Suprapubic skin (tissue), 4 donors: ENCODE results near the gene BNIP2.

Experiments used
- CTCF ChIP-seq, 2 donors: fragments of 200-600 bp in 1 of 2; fragments of 450-650 bp in 1 of 2; sonication (generic) in 1 of 2; IDR thresholded peaks; one replicate each; pipeline ENCODE4 v1.5.1; 2016 to 2019; ENCODE audit warnings: antibody characterized with exemption in 2 of 2, mild to moderate bottlenecking in 1 of 2, moderate library complexity in 1 of 2
- EP300 ChIP-seq: sonication (generic); formaldehyde crosslinking; IDR thresholded peaks from one replicate; pipeline ENCODE4 v1.6.1; 2017; ENCODE audit warnings: antibody characterized with exemption
- POLR2A ChIP-seq, 2 donors: fragments of 450-650 bp; IDR thresholded peaks; one replicate each; pipeline ENCODE4 v1.6.1; 2017; ENCODE audit warnings: antibody characterized with exemption in 2 of 2, mild to moderate bottlenecking in 2 of 2, moderate library complexity in 2 of 2
- POLR2AphosphoS5 ChIP-seq, 3 donors: sonication (generic); formaldehyde crosslinking; IDR thresholded peaks; one replicate each; pipeline ENCODE4 v1.6.1; 2017; ENCODE audit warnings: antibody characterized with exemption in 3 of 3

GRCh38 chr15:59687836-59688235, 1.3 kb downstream of the BNIP2 start:
- TF ChIP-seq POLR2A (IDR thresholded peaks at IDR 0.05) (no peak), CTCF (IDR thresholded peaks at IDR 0.05) (no peak), POLR2AphosphoS5 (IDR thresholded peaks at IDR 0.05) (no peak), EP300 (no peak)
